Natural killer cell (primary cell): ENCODE results near the gene ZNF100. TPM values are rescaled to one million over a fixed set of nuclear protein-coding genes. Genes with fewer than 3 reads are reported as not detected.

ENCODE experiments used
- ATAC-seq, 3 donors: fragments of 150-1000 bp in 2 of 3; fragments of 200-7000 bp in 1 of 3; cut with Tn5 transposase; 1 replicate in 1 of 3; 2 replicates in 2 of 3; pipeline ENCODE4 v1.10.0; 2021; ENCODE audit warnings: mild to moderate bottlenecking in 2 of 3, moderate library complexity in 2 of 3
- DNase-seq, 2 donors: peaks; one replicate each; pipeline versions ENCODE4 v3.0.0 to v3.0.0-alpha.2; 2013 to 2021; ENCODE audit warnings: mixed read lengths in 1 of 2
- H3K27ac ChIP-seq: one replicate; pipeline ENCODE4 v1.5.1; 2013; ENCODE audit warnings: mild to moderate bottlenecking, low read length
- H3K27me3 ChIP-seq: one replicate; pipeline ENCODE4 v1.6.1; 2013; ENCODE audit warnings: low read length; ENCODE audit not compliant: control insufficient read depth, insufficient read depth
- H3K36me3 ChIP-seq: one replicate; pipeline ENCODE4 v1.6.1; 2013; ENCODE audit warnings: low read length; ENCODE audit not compliant: control insufficient read depth, insufficient read depth
- H3K4me1 ChIP-seq: one replicate; pipeline ENCODE4 v1.6.1; 2013; ENCODE audit warnings: low read length; ENCODE audit not compliant: control insufficient read depth, insufficient read depth
- H3K4me3 ChIP-seq: one replicate; pipeline ENCODE4 v1.5.1; 2013; ENCODE audit warnings: low read length
- H3K9me3 ChIP-seq: one replicate; pipeline ENCODE4 v1.6.1; 2013; ENCODE audit warnings: low read length; ENCODE audit not compliant: control insufficient read depth, insufficient read depth
- H3K27ac Mint-ChIP-seq, 2 donors: one replicate each; pipeline ENCODE4 v1.8.0; 2022; ENCODE audit warnings: mild to moderate bottlenecking in 2 of 2, mixed read lengths in 2 of 2, moderate library complexity in 1 of 2
- H3K27me3 Mint-ChIP-seq, 2 donors: one replicate each; pipeline ENCODE4 v1.8.0; 2022; ENCODE audit warnings: low read depth in 2 of 2, mixed read lengths in 2 of 2
- H3K36me3 Mint-ChIP-seq: one replicate; pipeline ENCODE4 v1.8.0; 2022; ENCODE audit warnings: mixed read lengths
- H3K4me1 Mint-ChIP-seq, 2 donors: one replicate each; pipeline ENCODE4 v1.8.0; 2022; ENCODE audit warnings: mixed read lengths in 2 of 2
- H3K4me3 Mint-ChIP-seq: one replicate; pipeline ENCODE4 v1.8.0; 2022; ENCODE audit warnings: mild to moderate bottlenecking, moderate library complexity, mixed read lengths
- H3K9me3 Mint-ChIP-seq, 2 donors: one replicate each; pipeline ENCODE4 v1.8.0; 2022; ENCODE audit warnings: mixed read lengths in 2 of 2
- WGBS: methylation state at CpG from one replicate; pipeline ENCODE4 v1.1.7; 2013; ENCODE audit warnings: missing lambda C conversion rate; ENCODE audit not compliant: insufficient coverage; 5-methylcytosine and 5-hydroxymethylcytosine counted together
- intact Hi-C: fragments of 100-400 bp; cut with micrococcal nuclease; formaldehyde crosslinking; loops from one replicate; pipeline ENCODE4 v1.14.2; 2022
- total RNA-seq, 4 donors: library from RNA; stranded (reverse); fragments of 120-200 nt in 1 of 4; gene quantifications; one replicate each; pipeline versions ENCODE4 v1.2.3 to v1.2.4, GENCODE V29; 2013 to 2022
- TF ChIP-seq, protein P1 (sequence below): fragments of 200-600 bp; IDR thresholded peaks from one replicate; pipeline ENCODE4 v1.8.0; 2022; ENCODE audit warnings: antibody characterized with exemption

ZNF100 gene
- total RNA-seq, 3 donors from 2014 or later (not counting 1 experiment from before 2014, with no cell fraction given) = 7.9 to 16.9 (median 9.5) TPM

DNA sequence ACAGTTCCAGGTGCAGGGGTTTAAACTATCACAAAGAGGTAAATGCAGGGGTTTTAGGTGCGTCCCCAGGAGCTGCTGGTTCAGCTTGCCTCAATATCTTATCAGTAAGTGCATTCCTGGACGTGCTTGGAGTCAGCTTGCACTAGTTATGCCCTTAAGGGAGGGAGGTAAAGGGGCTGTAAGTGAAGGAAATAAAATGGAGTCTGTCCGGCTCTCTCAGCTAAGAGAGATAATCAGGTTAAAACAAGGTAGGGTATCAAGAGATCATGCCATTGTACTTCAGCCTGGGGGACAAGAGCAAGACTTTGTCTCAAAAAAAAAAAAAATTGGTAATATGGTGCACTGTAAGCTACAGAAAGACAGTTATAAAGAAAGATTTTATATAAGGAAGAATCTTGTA, 69.7 kb downstream of the ZNF100 start:
- no peaks in the 10 kb centered on the region for H3K36me3 Mint-ChIP-seq
- intact Hi-C loops = no loop called here
- Histone ChIP-seq H3K27ac (no peak overlapping the region), H3K36me3 (no peaks in the 10 kb centered on the region), H3K27me3 (no peaks in the 10 kb centered on the region), H3K4me1 (no peaks in the 10 kb centered on the region), H3K4me3 (no peak overlapping the region), H3K9me3 (no peaks in the 10 kb centered on the region)
- H3K9me3 Mint-ChIP-seq = no peaks in the 10 kb centered on the region
- H3K4me1 Mint-ChIP-seq = no peaks in the 10 kb centered on the region
- peaks cover 0 to 2% of the 10 kb centered on the region in 2 donors for H3K27me3 Mint-ChIP-seq
- 78% methylated on average over 3 of the region's 3 CpGs for WGBS
- DNase-seq = no peak
- TF ChIP-seq, protein P1, sequence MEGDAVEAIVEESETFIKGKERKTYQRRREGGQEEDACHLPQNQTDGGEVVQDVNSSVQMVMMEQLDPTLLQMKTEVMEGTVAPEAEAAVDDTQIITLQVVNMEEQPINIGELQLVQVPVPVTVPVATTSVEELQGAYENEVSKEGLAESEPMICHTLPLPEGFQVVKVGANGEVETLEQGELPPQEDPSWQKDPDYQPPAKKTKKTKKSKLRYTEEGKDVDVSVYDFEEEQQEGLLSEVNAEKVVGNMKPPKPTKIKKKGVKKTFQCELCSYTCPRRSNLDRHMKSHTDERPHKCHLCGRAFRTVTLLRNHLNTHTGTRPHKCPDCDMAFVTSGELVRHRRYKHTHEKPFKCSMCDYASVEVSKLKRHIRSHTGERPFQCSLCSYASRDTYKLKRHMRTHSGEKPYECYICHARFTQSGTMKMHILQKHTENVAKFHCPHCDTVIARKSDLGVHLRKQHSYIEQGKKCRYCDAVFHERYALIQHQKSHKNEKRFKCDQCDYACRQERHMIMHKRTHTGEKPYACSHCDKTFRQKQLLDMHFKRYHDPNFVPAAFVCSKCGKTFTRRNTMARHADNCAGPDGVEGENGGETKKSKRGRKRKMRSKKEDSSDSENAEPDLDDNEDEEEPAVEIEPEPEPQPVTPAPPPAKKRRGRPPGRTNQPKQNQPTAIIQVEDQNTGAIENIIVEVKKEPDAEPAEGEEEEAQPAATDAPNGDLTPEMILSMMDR = no peak
- ATAC-seq = no peak
- H3K4me3 Mint-ChIP-seq = no peak overlapping the region
- H3K27ac Mint-ChIP-seq = no peak overlapping the region

DNA sequence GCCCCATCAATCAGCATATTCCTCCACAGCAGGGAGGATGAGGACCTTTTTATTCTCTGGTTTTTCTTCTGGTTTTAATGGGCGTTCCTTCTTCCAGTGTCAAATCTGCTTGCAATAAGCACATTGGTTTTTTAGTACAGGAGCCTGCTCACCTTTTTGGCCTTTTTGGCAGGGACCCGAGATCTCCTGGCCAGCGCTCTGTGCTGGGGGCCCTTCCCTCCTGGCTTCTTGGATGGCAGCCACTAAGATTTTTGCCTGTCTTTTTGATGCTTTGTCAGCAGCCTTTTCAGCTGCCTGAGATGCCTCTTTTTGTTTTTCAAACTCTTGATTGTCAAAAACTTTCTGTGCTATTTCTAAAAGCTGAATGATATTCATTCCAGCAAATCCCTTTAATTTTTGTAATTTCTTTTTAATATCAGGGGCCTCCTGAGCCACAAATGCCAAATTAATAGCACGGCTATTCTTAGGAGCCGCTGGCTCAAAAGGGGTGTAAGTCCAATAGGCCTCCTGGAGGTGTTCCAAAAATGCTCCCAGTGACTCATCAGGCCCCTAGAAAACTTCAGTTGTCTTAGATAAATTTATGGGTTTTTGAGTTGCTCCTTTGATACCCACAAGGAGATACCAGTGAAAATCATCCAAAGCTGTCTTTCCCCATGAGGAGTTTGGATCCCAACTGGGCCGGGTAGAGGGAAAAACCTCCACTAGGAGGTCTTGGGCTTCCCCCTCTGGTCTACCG, 73.0 kb downstream of the ZNF100 start:
- WGBS = 94% methylated on average over 6 of the region's 7 CpGs
- Histone ChIP-seq H3K4me1 (no peaks in the 10 kb centered on the region), H3K9me3 (no peaks in the 10 kb centered on the region), H3K36me3 (no peaks in the 10 kb centered on the region), H3K27ac (no peak overlapping the region), H3K27me3 (no peaks in the 10 kb centered on the region), H3K4me3 (no peak overlapping the region)
- TF ChIP-seq, protein P1 = no peak
- peaks cover 0 to 2% of the 10 kb centered on the region in 2 donors for H3K27me3 Mint-ChIP-seq
- no peak for DNase-seq
- H3K4me3 Mint-ChIP-seq = no peak overlapping the region
- peaks cover 0 to 3% of the 10 kb centered on the region in 2 donors for H3K9me3 Mint-ChIP-seq
- H3K27ac Mint-ChIP-seq = no peak overlapping the region
- no peak for ATAC-seq
- H3K36me3 Mint-ChIP-seq = no peaks in the 10 kb centered on the region
- no peaks in the 10 kb centered on the region for H3K4me1 Mint-ChIP-seq
- intact Hi-C loops = no loop called here

DNA sequence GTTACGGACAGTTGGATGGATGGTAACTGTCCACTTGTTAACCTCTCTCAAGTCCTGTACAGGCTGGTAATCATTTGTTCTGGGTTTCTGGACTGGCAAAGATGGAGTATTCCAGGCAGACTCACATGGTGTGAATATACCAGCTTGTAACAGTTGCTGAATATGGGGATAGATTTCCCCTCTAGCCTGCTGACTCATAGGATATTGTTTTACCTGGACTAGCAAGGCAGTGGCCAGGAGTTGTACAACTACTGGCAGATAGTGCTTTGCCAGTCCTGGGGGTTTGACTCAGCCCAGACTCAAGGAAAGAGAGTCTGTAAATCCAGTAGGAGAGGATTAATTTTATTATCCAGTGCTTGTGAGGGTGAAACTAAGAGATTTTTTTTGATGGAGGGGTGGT, 74.0 kb downstream of the ZNF100 start:
- ATAC-seq = no peak
- Histone ChIP-seq H3K27ac (no peak overlapping the region), H3K36me3 (no peaks in the 10 kb centered on the region), H3K4me3 (no peak overlapping the region), H3K27me3 (no peaks in the 10 kb centered on the region), H3K4me1 (no peaks in the 10 kb centered on the region), H3K9me3 (no peaks in the 10 kb centered on the region)
- intact Hi-C loops = no loop called here
- WGBS = 100% methylated on average over 1 of the region's 1 CpG
- no peak for DNase-seq
- Mint-ChIP-seq H3K4me1 (no peaks in the 10 kb centered on the region), H3K27me3 (peaks cover 0 to 2% of the 10 kb centered on the region in 2 donors), H3K9me3 (peaks cover 0 to 5% of the 10 kb centered on the region in 2 donors), H3K27ac (no peak overlapping the region), H3K4me3 (no peak overlapping the region), H3K36me3 (no peaks in the 10 kb centered on the region)
- TF ChIP-seq, protein P1 = no peak

DNA sequence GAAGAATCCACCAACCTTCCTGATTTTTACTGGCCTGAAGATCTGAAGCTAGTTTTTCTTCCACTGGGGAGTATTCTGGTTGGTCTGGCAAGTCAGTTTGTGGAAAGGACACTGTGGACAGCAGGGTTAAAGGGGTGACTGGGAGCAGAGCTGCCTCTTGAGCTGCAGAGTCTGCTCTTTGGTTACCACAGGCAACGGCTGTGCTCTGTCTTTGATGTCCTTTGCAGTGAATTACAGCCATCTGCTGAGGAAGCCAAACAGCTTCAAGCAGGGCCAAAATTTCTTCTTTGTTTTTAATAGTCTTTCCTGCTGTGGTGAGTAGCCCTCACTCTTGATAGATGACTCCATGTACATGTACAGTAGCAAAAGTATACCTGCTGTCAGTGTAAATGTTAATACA, 75.7 kb downstream of the ZNF100 start:
- DNase-seq (no peak), ATAC-seq (no peak)
- H3K4me3 Mint-ChIP-seq = no peak overlapping the region
- Histone ChIP-seq H3K27me3 (no peaks in the 10 kb centered on the region), H3K9me3 (no peaks in the 10 kb centered on the region), H3K4me1 (no peaks in the 10 kb centered on the region), H3K36me3 (no peaks in the 10 kb centered on the region), H3K27ac (no peak overlapping the region), H3K4me3 (no peak overlapping the region)
- H3K9me3 Mint-ChIP-seq = peaks cover 0 to 5% of the 10 kb centered on the region in 2 donors
- no peaks in the 10 kb centered on the region for H3K36me3 Mint-ChIP-seq
- WGBS = 32% methylated on average over 1 of the region's 1 CpG
- TF ChIP-seq, protein P1 = no peak
- no peak overlapping the region for H3K27ac Mint-ChIP-seq
- H3K4me1 Mint-ChIP-seq = no peaks in the 10 kb centered on the region
- peaks cover 0 to 2% of the 10 kb centered on the region in 2 donors for H3K27me3 Mint-ChIP-seq
- intact Hi-C loops = no loop called here
